Endothelial cell (in vitro differentiated cells): ENCODE data around the gene SLC20A1. TPM values are rescaled to one million over a fixed set of nuclear protein-coding genes. Genes with fewer than 3 reads are reported as not detected.

Source experiments
- DNase-seq: peaks from one replicate; pipeline ENCODE4 v3.0.0; 2021; ENCODE audit warnings: low spot score
- H3K27ac Mint-ChIP-seq: one replicate; pipeline ENCODE4 v1.8.0; 2021; ENCODE audit warnings: mixed read lengths, inconsistent platforms; ENCODE audit not compliant: unreplicated experiment
- H3K27me3 Mint-ChIP-seq: one replicate; pipeline ENCODE4 v1.8.0; 2021; ENCODE audit warnings: mild to moderate bottlenecking, moderate library complexity, mixed read lengths, inconsistent platforms; ENCODE audit not compliant: unreplicated experiment
- H3K36me3 Mint-ChIP-seq: one replicate; pipeline ENCODE4 v1.8.0; 2021; ENCODE audit warnings: mild to moderate bottlenecking, low read depth, mixed read lengths, inconsistent platforms; ENCODE audit not compliant: unreplicated experiment
- H3K4me1 Mint-ChIP-seq: one replicate; pipeline ENCODE4 v1.8.0; 2021; ENCODE audit warnings: mild to moderate bottlenecking, mixed read lengths, inconsistent platforms; ENCODE audit not compliant: unreplicated experiment
- H3K4me3 Mint-ChIP-seq: one replicate; pipeline ENCODE4 v1.8.0; 2021; ENCODE audit warnings: mild to moderate bottlenecking, mixed read lengths, inconsistent platforms; ENCODE audit not compliant: unreplicated experiment
- H3K9me3 Mint-ChIP-seq: one replicate; pipeline ENCODE4 v1.8.0; 2021; ENCODE audit warnings: mixed read lengths, inconsistent platforms; ENCODE audit not compliant: unreplicated experiment
- CTCF ChIP-seq: fragments of 200-600 bp; sonication (generic); IDR thresholded peaks from one replicate; pipeline ENCODE4 v1.5.0; 2021; ENCODE audit warnings: antibody characterized with exemption; ENCODE audit not compliant: unreplicated experiment
- total RNA-seq: library from RNA; stranded (reverse); fragmentation: NEBNext Ultra II Directional; extraction: Animal tissue kit (Norgen Biotek cat#: 25700); gene quantifications from one replicate; pipeline ENCODE4 v1.2.1, GENCODE V29; 2021; ENCODE audit not compliant: unreplicated experiment

Gene SLC20A1
- total RNA-seq, 1 donor from 2014 or later, result 255 TPM

DNA sequence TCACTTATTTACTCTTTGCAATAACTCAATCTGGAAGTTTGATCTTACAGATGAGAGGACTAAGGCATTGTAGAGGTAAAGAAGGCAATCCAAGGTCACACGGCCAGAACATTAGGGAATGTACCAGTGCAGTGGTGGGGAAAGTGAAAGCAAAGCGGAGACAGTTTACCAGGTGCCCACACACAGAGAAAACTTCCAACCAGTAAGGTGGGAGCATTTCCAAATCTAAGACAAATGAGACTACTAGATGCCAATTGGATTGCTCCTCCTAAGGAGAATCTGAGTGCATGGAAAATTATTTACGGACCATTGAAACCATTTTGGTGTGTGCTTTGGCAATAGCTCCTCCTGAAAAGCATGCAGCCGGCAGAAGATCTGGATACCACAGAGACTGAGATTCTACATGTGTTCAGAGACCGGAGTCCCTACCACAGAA is 34.9 kb downstream of the SLC20A1 start:
- DNase-seq, result no peak
- no peaks in the 10 kb centered on the region for H3K36me3 Mint-ChIP-seq
- no peaks in the 10 kb centered on the region for H3K9me3 Mint-ChIP-seq
- H3K4me1 Mint-ChIP-seq, result peaks cover 57% of the 10 kb centered on the region
- no peak overlapping the region for H3K4me3 Mint-ChIP-seq
- no peak for TF ChIP-seq CTCF
- peaks cover 12% of the 10 kb centered on the region for H3K27me3 Mint-ChIP-seq
- peak overlapping the region; percentile 25 for H3K27ac Mint-ChIP-seq

- H3K27ac Mint-ChIP-seq, result peak overlapping the region; percentile 95
- no peak overlapping the region for H3K4me3 Mint-ChIP-seq
- H3K9me3 Mint-ChIP-seq, result no peaks in the 10 kb centered on the region
- H3K4me1 Mint-ChIP-seq, result peaks cover 54% of the 10 kb centered on the region
- H3K36me3 Mint-ChIP-seq, result no peaks in the 10 kb centered on the region
- TF ChIP-seq CTCF, result no peak
- DNase-seq, result no peak
- H3K27me3 Mint-ChIP-seq, result peaks cover 9% of the 10 kb centered on the region
These were observed 36.4 kb downstream of the SLC20A1 start for GRCh38 chr2:112682101-112682500.

- H3K27me3 Mint-ChIP-seq, result peaks cover 9% of the 10 kb centered on the region
These were observed 38.0 kb downstream of the SLC20A1 start for GRCh38 chr2:112683550-112684414.

DNA sequence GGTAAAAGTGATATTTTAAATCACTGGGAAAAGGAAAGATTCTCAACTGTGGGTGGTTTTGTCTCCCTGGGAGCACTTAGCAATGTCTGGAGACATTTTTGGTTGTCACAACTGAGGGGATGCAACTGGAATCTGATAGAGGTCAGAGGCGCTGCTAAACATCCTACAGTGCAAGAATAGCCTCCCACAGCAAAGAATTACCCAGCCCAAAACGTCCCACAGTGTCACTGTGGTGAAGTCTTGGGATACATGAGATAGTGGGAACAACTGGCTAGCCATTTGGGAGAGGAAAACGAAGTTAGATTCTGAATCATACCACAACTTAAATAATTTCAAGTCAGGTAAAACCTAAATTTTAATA is 38.7 kb downstream of the SLC20A1 start:
- Mint-ChIP-seq H3K4me1 (peaks cover 58% of the 10 kb centered on the region), H3K36me3 (no peaks in the 10 kb centered on the region), H3K4me3 (peak overlapping the region; percentile 13), H3K27ac (peak overlapping the region; percentile 95), H3K9me3 (no peaks in the 10 kb centered on the region), H3K27me3 (peaks cover 9% of the 10 kb centered on the region)
- no peak for TF ChIP-seq CTCF
- no peak for DNase-seq

More at GRCh38 chr2:112683550-112684414, 38.0 kb downstream of the SLC20A1 start:
- peak; percentile 43 for DNase-seq
- Mint-ChIP-seq H3K36me3 (no peaks in the 10 kb centered on the region), H3K4me1 (peaks cover 56% of the 10 kb centered on the region), H3K9me3 (no peaks in the 10 kb centered on the region), H3K4me3 (peak overlapping the region; percentile 13), H3K27ac (peak overlapping the region; percentile 95)
- no peak for TF ChIP-seq CTCF

DNA sequence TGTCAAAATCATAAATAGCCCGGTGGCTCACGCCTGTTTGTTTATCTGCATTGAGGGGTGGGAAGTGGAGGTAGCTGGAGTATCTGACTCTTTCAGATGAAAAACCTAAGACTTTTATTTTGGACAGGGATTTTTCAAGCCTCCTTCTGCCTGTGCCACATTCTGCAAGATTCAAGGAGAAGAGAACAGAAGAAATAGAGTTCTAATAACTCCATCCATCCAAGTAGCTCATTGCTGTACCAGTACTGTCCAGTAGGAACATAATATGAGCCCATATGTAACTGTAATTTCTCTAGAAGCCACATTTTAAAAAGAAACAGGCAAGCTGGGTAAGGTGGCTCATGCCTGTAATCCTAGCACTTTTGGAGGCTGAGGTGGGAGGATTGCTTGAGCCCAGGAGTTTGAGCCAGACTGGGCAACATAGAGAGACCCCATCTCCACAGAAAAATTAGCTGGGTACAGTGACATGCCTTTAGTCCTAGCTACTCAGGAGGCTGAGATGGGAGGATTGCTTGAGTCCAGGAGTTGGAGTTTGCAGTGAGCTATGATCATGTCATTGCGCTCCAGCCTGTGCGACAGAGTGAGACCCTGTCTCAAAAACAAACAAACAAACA is 39.6 kb downstream of the SLC20A1 start:
- Mint-ChIP-seq H3K9me3 (no peaks in the 10 kb centered on the region), H3K4me3 (no peak overlapping the region), H3K27ac (peak overlapping the region; percentile 95), H3K36me3 (no peaks in the 10 kb centered on the region), H3K4me1 (peaks cover 54% of the 10 kb centered on the region), H3K27me3 (peaks cover 9% of the 10 kb centered on the region)
- DNase-seq, result no peak
- TF ChIP-seq CTCF, result peak; percentile 41
